Naive thymus-derived CD4-positive, alpha-beta T cell (primary cell): ENCODE results near the gene GHR. TPM values are rescaled to one million over a fixed set of nuclear protein-coding genes. Genes with fewer than 3 reads are reported as not detected.

Experiments used
- ATAC-seq: fragments of 150-1000 bp; cut with Tn5 transposase; 2 replicates; pipeline ENCODE4 v1.10.0; 2021; ENCODE audit warnings: mild to moderate bottlenecking, moderate library complexity
- CTCF ChIA-PET: fragments of 350-600 bp; sonication (Branson Sonifier 250); formaldehyde crosslinking; loops from one replicate; lab custom pipeline; 2021; ENCODE audit warnings: antibody characterized with exemption; lab: Charles Lee
- POLR2A ChIA-PET: fragments of 350-600 bp; sonication (Branson Sonifier 250); formaldehyde crosslinking; loops from one replicate; lab custom pipeline; 2021; ENCODE audit warnings: antibody characterized with exemption, inconsistent platforms; lab: Charles Lee
- DNase-seq, 9 donors: peaks; one replicate each; pipeline versions ENCODE4 v3.0.0 to v3.0.0-alpha.2; 2020 to 2022; ENCODE audit warnings: mixed read lengths in 1 of 9
- H3K27ac ChIP-seq: one replicate; pipeline ENCODE4 v1.7.0; 2013; ENCODE audit warnings: mild to moderate bottlenecking, low read depth, low read length, moderate library complexity
- H3K27me3 ChIP-seq, 2 donors: one replicate each; pipeline ENCODE4 v1.7.0; 2013; ENCODE audit warnings: low read length in 2 of 2, mild to moderate bottlenecking in 2 of 2, moderate library complexity in 2 of 2; ENCODE audit not compliant: control insufficient read depth in 2 of 2, insufficient read depth in 2 of 2
- H3K36me3 ChIP-seq, 3 experiments: 1 replicate in 2 of 3; 2 replicates in 1 of 3; pipeline ENCODE4 v1.7.0; 2013; ENCODE audit warnings: low read length in 3 of 3, mild to moderate bottlenecking in 3 of 3, moderate library complexity in 1 of 3; ENCODE audit not compliant: insufficient read depth in 3 of 3, control insufficient read depth in 2 of 3
- H3K4me1 ChIP-seq, 2 donors: one replicate each; pipeline ENCODE4 v1.7.0; 2013; ENCODE audit warnings: low read length in 2 of 2, mild to moderate bottlenecking in 2 of 2, moderate library complexity in 1 of 2; ENCODE audit not compliant: control insufficient read depth in 2 of 2, insufficient read depth in 2 of 2
- H3K4me3 ChIP-seq: 2 replicates; pipeline ENCODE4 v1.7.0; 2013; ENCODE audit warnings: mild to moderate bottlenecking, low read length
- H3K9me3 ChIP-seq, 3 experiments: 1 replicate in 2 of 3; 2 replicates in 1 of 3; pipeline ENCODE4 v1.7.0; 2013; ENCODE audit warnings: low read length in 3 of 3; ENCODE audit not compliant: control insufficient read depth in 2 of 3
- H3K27ac Mint-ChIP-seq, 9 donors: one replicate each; pipeline ENCODE4 v1.8.0; 2020 to 2022; ENCODE audit warnings: mixed read lengths in 9 of 9, mild to moderate bottlenecking in 8 of 9, moderate library complexity in 5 of 9, inconsistent platforms in 2 of 9
- H3K27me3 Mint-ChIP-seq, 5 donors: one replicate each; pipeline ENCODE4 v1.8.0; 2021 to 2022; ENCODE audit warnings: mixed read lengths in 5 of 5, mild to moderate bottlenecking in 1 of 5
- H3K36me3 Mint-ChIP-seq, 5 donors: one replicate each; pipeline ENCODE4 v1.8.0; 2020 to 2022; ENCODE audit warnings: mixed read lengths in 5 of 5, mild to moderate bottlenecking in 3 of 5, inconsistent platforms in 1 of 5
- H3K4me1 Mint-ChIP-seq, 7 donors: one replicate each; pipeline ENCODE4 v1.8.0; 2020 to 2022; ENCODE audit warnings: mixed read lengths in 7 of 7, mild to moderate bottlenecking in 3 of 7, inconsistent platforms in 1 of 7
- H3K4me3 Mint-ChIP-seq, 10 donors: one replicate each; pipeline ENCODE4 v1.8.0; 2020 to 2022; ENCODE audit warnings: mild to moderate bottlenecking in 10 of 10, mixed read lengths in 10 of 10, moderate library complexity in 6 of 10, inconsistent platforms in 2 of 10
- H3K9me3 Mint-ChIP-seq, 11 donors: one replicate each; pipeline ENCODE4 v1.8.0; 2020 to 2022; ENCODE audit warnings: mixed read lengths in 11 of 11, mild to moderate bottlenecking in 4 of 11, inconsistent platforms in 1 of 11, moderate library complexity in 1 of 11
- intact Hi-C, 2 donors: fragments of 100-400 bp; cut with micrococcal nuclease; formaldehyde crosslinking; loops; one replicate each; pipeline ENCODE4 v1.15.1; 2023
- polyA plus RNA-seq, 2 donors: library from polyadenylated mRNA; unstranded; fragments of 300-500 nt; fragmentation: Illumina TruSeq; gene quantifications; one replicate each; pipeline ENCODE4 v1.2.3, GENCODE V29; 2021
- total RNA-seq, 6 experiments: library from RNA in 5 of 6; stranded (reverse) in 5 of 6; gene quantifications; 1 replicate in 5 of 6; 2 replicates in 1 of 6; pipeline ENCODE4 v1.2.3 and lab custom pipeline; 2021 to 2026

Gene GHR
- total and polyA plus RNA-seq, 7 experiments from 2014 or later: not detected

- H3K36me3 Mint-ChIP-seq: peaks cover 0 to 6% (median 4%) of the 10 kb centered on the region in 5 donors
- peaks cover 0 to 25% (median 16%) of the 10 kb centered on the region in 5 donors for H3K27me3 Mint-ChIP-seq
- H3K9me3 Mint-ChIP-seq: peaks cover 0 to 29% (median 8%) of the 10 kb centered on the region in 11 donors
- no peak overlapping the region for H3K27ac Mint-ChIP-seq
- peaks cover 0 to 2% (median 0%) of the 10 kb centered on the region in 7 donors for H3K4me1 Mint-ChIP-seq
- Histone ChIP-seq H3K4me3 (no peak overlapping the region), H3K36me3 (no peaks in the 10 kb centered on the region), H3K9me3 (no peaks in the 10 kb centered on the region), H3K27ac (no peak overlapping the region), H3K27me3 (no peaks in the 10 kb centered on the region), H3K4me1 (no peaks in the 10 kb centered on the region)
- POLR2A ChIA-PET: no interaction called here
- CTCF ChIA-PET: no interaction called here
- ATAC-seq (no peak), DNase-seq (no peak)
- H3K4me3 Mint-ChIP-seq: no peak overlapping the region
- intact Hi-C loops: no loop called here
Observed at GRCh38 chr5:42454216-42454995, 31.2 kb downstream of the GHR start.

DNA sequence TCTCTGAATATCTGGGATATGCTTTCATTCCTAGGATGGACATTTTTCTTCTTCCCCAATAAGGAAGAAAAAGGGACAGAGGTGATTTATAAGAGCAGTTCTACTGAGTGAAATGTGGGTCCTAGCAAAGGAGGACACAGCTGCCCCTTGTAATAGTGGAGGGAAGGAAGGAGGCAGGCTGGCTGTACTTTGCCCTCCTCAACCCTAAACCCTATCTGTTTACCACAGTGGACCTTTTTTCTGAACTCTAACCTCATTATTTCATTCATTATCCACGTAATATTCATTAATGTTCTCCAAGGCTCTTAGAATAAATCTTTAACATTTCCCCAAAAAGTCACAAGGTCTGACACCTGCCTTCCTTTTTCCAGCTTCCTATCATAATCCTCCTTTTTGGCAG lies 37.8 kb downstream of the GHR start:
- peaks cover 0 to 12% (median 0%) of the 10 kb centered on the region in 5 donors for H3K27me3 Mint-ChIP-seq
- Histone ChIP-seq H3K9me3 (no peaks in the 10 kb centered on the region), H3K27me3 (no peaks in the 10 kb centered on the region), H3K36me3 (no peaks in the 10 kb centered on the region), H3K27ac (no peak overlapping the region), H3K4me3 (no peak overlapping the region), H3K4me1 (no peaks in the 10 kb centered on the region)
- no peak for ATAC-seq
- DNase-seq: no peak
- H3K4me3 Mint-ChIP-seq: no peak overlapping the region
- H3K36me3 Mint-ChIP-seq: no peaks in the 10 kb centered on the region
- peaks cover 0 to 5% (median 0%) of the 10 kb centered on the region in 11 donors for H3K9me3 Mint-ChIP-seq
- no peak overlapping the region for H3K27ac Mint-ChIP-seq
- peaks cover 0 to 2% (median 0%) of the 10 kb centered on the region in 7 donors for H3K4me1 Mint-ChIP-seq
- ChIA-PET POLR2A (no interaction called here), CTCF (no interaction called here)
- intact Hi-C loops: no loop called here

DNA sequence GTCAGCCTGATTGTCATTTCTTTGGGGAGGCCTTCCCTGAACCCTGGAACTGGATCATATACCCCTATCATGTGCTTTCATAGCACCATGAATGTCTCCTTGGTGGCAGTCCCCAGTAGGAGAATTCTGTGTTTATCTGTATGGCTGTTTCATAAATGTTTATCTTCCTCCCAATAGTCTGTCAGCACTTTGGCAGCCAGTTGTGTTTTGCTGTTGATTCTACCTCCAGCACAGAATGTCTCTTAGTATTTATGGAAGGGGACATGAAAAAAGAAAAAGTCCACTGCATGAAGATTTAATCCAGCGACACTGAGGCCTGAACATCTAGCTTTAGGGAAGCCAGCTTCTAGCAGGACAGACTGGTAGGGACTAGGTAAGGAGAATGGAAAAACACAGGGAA lies 38.3 kb downstream of the GHR start:
- DNase-seq (no peak), ATAC-seq (no peak)
- Histone ChIP-seq H3K4me1 (no peaks in the 10 kb centered on the region), H3K9me3 (no peaks in the 10 kb centered on the region), H3K4me3 (no peak overlapping the region), H3K27me3 (no peaks in the 10 kb centered on the region), H3K36me3 (no peaks in the 10 kb centered on the region), H3K27ac (no peak overlapping the region)
- H3K27me3 Mint-ChIP-seq: peaks cover 0 to 11% (median 0%) of the 10 kb centered on the region in 5 donors
- POLR2A ChIA-PET: no interaction called here
- no peak overlapping the region for H3K27ac Mint-ChIP-seq
- no peaks in the 10 kb centered on the region for H3K36me3 Mint-ChIP-seq
- H3K4me3 Mint-ChIP-seq: no peak overlapping the region
- CTCF ChIA-PET: no interaction called here
- peaks cover 0 to 5% (median 0%) of the 10 kb centered on the region in 11 donors for H3K9me3 Mint-ChIP-seq
- intact Hi-C loops: no loop called here
- peaks cover 0 to 2% (median 0%) of the 10 kb centered on the region in 7 donors for H3K4me1 Mint-ChIP-seq

GRCh38 chr5:42462083-42462482 lies 38.8 kb downstream of the GHR start:
- H3K4me1 Mint-ChIP-seq: peaks cover 0 to 2% (median 0%) of the 10 kb centered on the region in 7 donors
- CTCF ChIA-PET: no interaction called here
- no peak overlapping the region for H3K4me3 Mint-ChIP-seq
- no peak for DNase-seq
- POLR2A ChIA-PET: no interaction called here
- no peaks in the 10 kb centered on the region for H3K27me3 ChIP-seq
- no peak overlapping the region for H3K27ac ChIP-seq
- H3K4me1 ChIP-seq: no peaks in the 10 kb centered on the region
- intact Hi-C loops: no loop called here
- peaks cover 0 to 5% (median 0%) of the 10 kb centered on the region in 11 donors for H3K9me3 Mint-ChIP-seq
- ATAC-seq: no peak
- no peaks in the 10 kb centered on the region for H3K9me3 ChIP-seq
- no peaks in the 10 kb centered on the region for H3K36me3 Mint-ChIP-seq
- H3K36me3 ChIP-seq: no peaks in the 10 kb centered on the region
- H3K27ac Mint-ChIP-seq: no peak overlapping the region
- peaks cover 0 to 6% (median 0%) of the 10 kb centered on the region in 5 donors for H3K27me3 Mint-ChIP-seq
- no peak overlapping the region for H3K4me3 ChIP-seq

GRCh38 chr5:42467572-42467971 lies 44.3 kb downstream of the GHR start:
- intact Hi-C loops: no loop called here
- CTCF ChIA-PET: interaction anchor here (0.6 kb wide), 1 partner anchor 54 kb away, joined by 3 read pairs; no protein-coding TSS in a partner anchor

GRCh38 chr5:42467981-42468524 lies 44.8 kb downstream of the GHR start:
- peaks cover 0 to 4% (median 0%) of the 10 kb centered on the region in 5 donors for H3K27me3 Mint-ChIP-seq
- POLR2A ChIA-PET: no interaction called here
- H3K9me3 Mint-ChIP-seq: peaks cover 0 to 5% (median 0%) of the 10 kb centered on the region in 11 donors

More at GRCh38 chr5:42467572-42467971, 44.3 kb downstream of the GHR start:
- Mint-ChIP-seq H3K4me3 (no peak overlapping the region), H3K27me3 (peaks cover 0 to 4% (median 0%) of the 10 kb centered on the region in 5 donors), H3K27ac (no peak overlapping the region), H3K4me1 (peaks cover 0 to 2% (median 0%) of the 10 kb centered on the region in 7 donors), H3K9me3 (peaks cover 0 to 5% (median 0%) of the 10 kb centered on the region in 11 donors), H3K36me3 (no peaks in the 10 kb centered on the region)
- POLR2A ChIA-PET: no interaction called here
- Histone ChIP-seq H3K36me3 (no peaks in the 10 kb centered on the region), H3K9me3 (no peaks in the 10 kb centered on the region), H3K4me1 (no peaks in the 10 kb centered on the region), H3K27ac (no peak overlapping the region), H3K4me3 (no peak overlapping the region), H3K27me3 (no peaks in the 10 kb centered on the region)
- DNase-seq: no peak
- no peak for ATAC-seq

More at GRCh38 chr5:42467981-42468524, 44.8 kb downstream of the GHR start:
- H3K27ac Mint-ChIP-seq: no peak overlapping the region
- ATAC-seq: no peak
- no peaks in the 10 kb centered on the region for H3K36me3 Mint-ChIP-seq
- Histone ChIP-seq H3K27me3 (no peaks in the 10 kb centered on the region), H3K27ac (no peak overlapping the region), H3K36me3 (no peaks in the 10 kb centered on the region), H3K9me3 (no peaks in the 10 kb centered on the region), H3K4me1 (no peaks in the 10 kb centered on the region), H3K4me3 (no peak overlapping the region)
- no peak overlapping the region for H3K4me3 Mint-ChIP-seq
- intact Hi-C loops: no loop called here
- CTCF ChIA-PET: no interaction called here
- H3K4me1 Mint-ChIP-seq: peaks cover 0 to 2% (median 0%) of the 10 kb centered on the region in 7 donors
- DNase-seq: no peak
